H1 (cell line): ENCODE measurements around the gene RREB1. TPM values are rescaled to one million over a fixed set of nuclear protein-coding genes. Genes with fewer than 3 reads are reported as not detected.

Experiments used
- CTCF ChIA-PET: fragments of 300-600 bp; sonication (Branson Sonifier 250); formaldehyde crosslinking; loops from one replicate; lab custom pipeline; 2021; ENCODE audit not compliant: partially characterized antibody; lab: Charles Lee
- POLR2A ChIA-PET: fragments of 300-600 bp; sonication (Branson Sonifier 250); formaldehyde crosslinking; loops from one replicate; lab custom pipeline; 2021; ENCODE audit warnings: inconsistent platforms; ENCODE audit not compliant: partially characterized antibody; lab: Charles Lee
- DNase-seq, 2 experiments: peaks; one replicate each; pipeline versions ENCODE4 v3.0.0 to v3.0.0-alpha.2; 2010 to 2022; ENCODE audit warnings: low spot score in 2 of 2, low read depth in 1 of 2, mixed read lengths in 1 of 2
- FAIRE-seq: peaks from 2 replicates; lab custom pipeline; 2011; peaks lifted over from hg19 to GRCh38; lab: Jason Lieb, UNC
- H2AFZ ChIP-seq: 2 replicates; pipeline ENCODE4 v1.8.1; 2012; ENCODE audit warnings: low read length, inconsistent platforms
- H2AK5ac ChIP-seq: 2 replicates; pipeline ENCODE4 v1.6.1; 2013; ENCODE audit warnings: low read depth, low read length
- H2BK120ac ChIP-seq: replicated peaks from 2 replicates; pipeline ENCODE3; 2013; ENCODE audit warnings: low read depth, low read length, inconsistent platforms
- H2BK12ac ChIP-seq: 2 replicates; pipeline ENCODE4 v1.6.1; 2013; ENCODE audit warnings: low read depth, low read length
- H2BK15ac ChIP-seq: 2 replicates; pipeline ENCODE4 v1.6.1; 2013; ENCODE audit warnings: low read length
- H2BK20ac ChIP-seq: 2 replicates; pipeline ENCODE4 v1.6.1; 2013; ENCODE audit warnings: low read length
- H2BK5ac ChIP-seq: 2 replicates; pipeline ENCODE4 v1.6.1; 2013; ENCODE audit warnings: low read depth, low read length
- H3K14ac ChIP-seq: 2 replicates; pipeline ENCODE4 v1.6.1; 2013; ENCODE audit warnings: inconsistent platforms; ENCODE audit not compliant: insufficient read length
- H3K18ac ChIP-seq: 2 replicates; pipeline ENCODE4 v1.6.1; 2013; ENCODE audit warnings: low read length; ENCODE audit errors: extremely low read depth
- H3K23ac ChIP-seq: 2 replicates; pipeline ENCODE4 v1.6.1; 2013; ENCODE audit warnings: inconsistent platforms; ENCODE audit not compliant: insufficient read length
- H3K23me2 ChIP-seq: 2 replicates; pipeline ENCODE4 v1.6.1; 2013; ENCODE audit warnings: low read depth, low read length
- H3K27ac ChIP-seq: 2 replicates; pipeline ENCODE4 v1.6.1; 2011; ENCODE audit warnings: low read depth, low read length, inconsistent platforms
- H3K27me3 ChIP-seq, 4 experiments: replicated peaks in 1 of 4; 1 replicate in 1 of 4; 2 replicates in 3 of 4; pipeline versions ENCODE4 v1.6.1 to v1.8.1; 2011 to 2013; ENCODE audit warnings: low read length in 3 of 4, mild to moderate bottlenecking in 3 of 4, inconsistent platforms in 2 of 4, mixed read lengths in 2 of 4, moderate library complexity in 1 of 4; ENCODE audit not compliant: control insufficient read depth in 3 of 4, insufficient read depth in 3 of 4; ENCODE audit errors: extremely low read depth in 1 of 4
- H3K36me3 ChIP-seq, 4 experiments: 2 replicates each; pipeline versions ENCODE4 v1.6.1 to v1.8.1; 2011 to 2013; ENCODE audit warnings: mild to moderate bottlenecking in 4 of 4, low read length in 3 of 4, moderate library complexity in 2 of 4, control low read depth in 1 of 4, inconsistent platforms in 1 of 4; ENCODE audit not compliant: insufficient read depth in 4 of 4, control insufficient read depth in 2 of 4
- H3K4ac ChIP-seq: replicated peaks from 2 replicates; pipeline ENCODE3; 2013; ENCODE audit warnings: low read length, low read depth, mixed read lengths, inconsistent platforms; ENCODE audit not compliant: insufficient read length
- H3K4me1 ChIP-seq, 4 experiments: replicated peaks in 1 of 4; 1 replicate in 1 of 4; 2 replicates in 3 of 4; pipeline versions ENCODE4 v1.6.1 to v1.8.1; 2011 to 2013; ENCODE audit warnings: low read length in 3 of 4, inconsistent platforms in 2 of 4, mixed read lengths in 1 of 4; ENCODE audit not compliant: insufficient read depth in 4 of 4, control insufficient read depth in 3 of 4
- H3K4me2 ChIP-seq, 2 experiments: 2 replicates each; pipeline versions ENCODE4 v1.6.1 to v1.8.1; 2011 to 2013; ENCODE audit warnings: low read depth in 2 of 2, low read length in 2 of 2, control low read depth in 1 of 2, inconsistent platforms in 1 of 2, mild to moderate bottlenecking in 1 of 2; ENCODE audit not compliant: insufficient read depth in 1 of 2
- H3K4me3 ChIP-seq, 4 experiments: fragments of 200-600, 300-600 bp in 1 of 4; sonication (generic), shearing (Covaris generic), sonication (Bioruptor Twin) in 1 of 4; 2 replicates each; pipeline versions ENCODE4 v1.5.1 to v1.8.1; 2011 to 2016; ENCODE audit warnings: low read length in 4 of 4, low read depth in 3 of 4, control low read depth in 2 of 4, inconsistent platforms in 2 of 4, mild to moderate bottlenecking in 2 of 4, mixed read lengths in 1 of 4, moderate library complexity in 1 of 4; ENCODE audit not compliant: insufficient read depth in 2 of 4; ENCODE audit errors: extremely low read depth in 1 of 4
- H3K56ac ChIP-seq: replicated peaks from 2 replicates; pipeline ENCODE3; 2013; ENCODE audit warnings: low read depth, mild to moderate bottlenecking, mixed read lengths, low read length, inconsistent platforms; ENCODE audit not compliant: insufficient read length
- H3K79me1 ChIP-seq: 2 replicates; pipeline ENCODE4 v1.6.1; 2013; ENCODE audit warnings: low read depth, low read length, control low read depth
- H3K79me2 ChIP-seq, 2 experiments: 2 replicates each; pipeline versions ENCODE4 v1.6.1 to v1.8.1; 2012 to 2013; ENCODE audit warnings: low read length in 2 of 2, mild to moderate bottlenecking in 2 of 2, inconsistent platforms in 1 of 2; ENCODE audit not compliant: insufficient read depth in 2 of 2, control insufficient read depth in 1 of 2
- H3K9ac ChIP-seq, 4 experiments: replicated peaks in 1 of 4; 1 replicate in 1 of 4; 2 replicates in 3 of 4; pipeline versions ENCODE4 v1.6.1 to v1.8.1; 2011 to 2013; ENCODE audit warnings: low read depth in 3 of 4, low read length in 3 of 4, control low read depth in 2 of 4, mild to moderate bottlenecking in 2 of 4, moderate library complexity in 2 of 4, inconsistent platforms in 1 of 4; ENCODE audit errors: extremely low read depth in 1 of 4
- H3K9me3 ChIP-seq, 2 experiments: 2 replicates each; pipeline versions ENCODE4 v1.6.1 to v1.8.1; 2012 to 2013; ENCODE audit warnings: mild to moderate bottlenecking in 2 of 2, moderate library complexity in 2 of 2, control low read depth in 1 of 2, inconsistent platforms in 1 of 2, low read depth in 1 of 2, low read length in 1 of 2, mixed read lengths in 1 of 2; ENCODE audit not compliant: insufficient read depth in 2 of 2
- H4K20me1 ChIP-seq, 2 experiments: replicated peaks in 1 of 2; 2 replicates each; pipeline versions ENCODE3 to v1.8.1; 2011 to 2013; ENCODE audit warnings: inconsistent platforms in 2 of 2, low read length in 2 of 2, mild to moderate bottlenecking in 1 of 2; ENCODE audit not compliant: insufficient read depth in 2 of 2, control insufficient read depth in 1 of 2
- H4K5ac ChIP-seq: 2 replicates; pipeline ENCODE4 v1.6.1; 2013; ENCODE audit warnings: low read length, low read depth, mixed read lengths, inconsistent platforms; ENCODE audit not compliant: insufficient read length
- H4K8ac ChIP-seq: 2 replicates; pipeline ENCODE4 v1.8.0; 2013; ENCODE audit warnings: mild to moderate bottlenecking, moderate library complexity, low read length, inconsistent platforms; ENCODE audit not compliant: insufficient read depth; ENCODE audit errors: extremely low read depth
- H4K91ac ChIP-seq: replicated peaks from 2 replicates; pipeline ENCODE3; 2013; ENCODE audit warnings: low read length, mixed read lengths, inconsistent platforms; ENCODE audit not compliant: insufficient read length
- ATF3 ChIP-seq: IDR thresholded peaks from 2 replicates; pipeline ENCODE4 v1.6.1; 2011; ENCODE audit warnings: low read depth, mild to moderate bottlenecking, low read length; ENCODE audit not compliant: insufficient read depth
- BACH1 ChIP-seq: IDR thresholded peaks from 2 replicates; pipeline ENCODE4 v1.6.1; 2012; ENCODE audit warnings: low read length, improper control_type of control experiment
- BRCA1 ChIP-seq: IDR thresholded peaks from 2 replicates; pipeline ENCODE4 v1.6.1; 2012; ENCODE audit warnings: low read depth, low read length, improper control_type of control experiment
- CHD1 ChIP-seq: IDR thresholded peaks from 2 replicates; pipeline ENCODE4 v1.6.1; 2012; ENCODE audit warnings: low read depth, low read length, improper control_type of control experiment
- CHD2 ChIP-seq: IDR thresholded peaks from 2 replicates; pipeline ENCODE4 v1.6.1; 2012; ENCODE audit warnings: low read length, improper control_type of control experiment
- GABPA ChIP-seq: IDR thresholded peaks from 2 replicates; pipeline ENCODE4 v1.6.1; 2011; ENCODE audit warnings: mild to moderate bottlenecking, low read length, moderate library complexity, borderline replicate concordance; ENCODE audit not compliant: insufficient read depth
- HDAC2 ChIP-seq, 2 experiments: fragments of 300-600 bp in 1 of 2; sonication (generic) in 1 of 2; IDR thresholded peaks; 2 replicates each; pipeline ENCODE4 v1.6.1; 2011 to 2012; ENCODE audit warnings: low read depth in 2 of 2, low read length in 2 of 2, mild to moderate bottlenecking in 2 of 2, moderate library complexity in 2 of 2, borderline replicate concordance in 1 of 2, inconsistent platforms in 1 of 2
- POU5F1 ChIP-seq: IDR thresholded peaks from 2 replicates; pipeline ENCODE4 v1.6.1; 2011; ENCODE audit warnings: low read depth, mild to moderate bottlenecking, low read length, moderate library complexity
- RBBP5 ChIP-seq: IDR thresholded peaks from 2 replicates; pipeline ENCODE4 v1.7.1; 2012; ENCODE audit warnings: low read depth, mild to moderate bottlenecking, inconsistent platforms, low read length, moderate library complexity, borderline replicate concordance
- SAP30 ChIP-seq: fragments of 300-600 bp; sonication (generic); IDR thresholded peaks from 2 replicates; pipeline ENCODE4 v1.7.1; 2012; ENCODE audit warnings: low read length, moderate library complexity, mild to moderate bottlenecking, inconsistent platforms; ENCODE audit not compliant: insufficient read depth, insufficient replicate concordance
- SP1 ChIP-seq: IDR thresholded peaks from 2 replicates; pipeline ENCODE4 v1.6.1; 2011; ENCODE audit warnings: low read depth, low read length
- SRF ChIP-seq: IDR thresholded peaks from 2 replicates; pipeline ENCODE4 v1.6.1; 2011; ENCODE audit warnings: mild to moderate bottlenecking, low read depth, low read length, moderate library complexity
- TAF1 ChIP-seq: IDR thresholded peaks from 2 replicates; pipeline ENCODE4 v1.6.1; 2011; ENCODE audit warnings: mild to moderate bottlenecking, low read depth, low read length
- TBP ChIP-seq: IDR thresholded peaks from 2 replicates; pipeline ENCODE4 v1.6.1; 2011; ENCODE audit warnings: low read depth, low read length, improper control_type of control experiment
- WGBS, 2 experiments: shearing (Covaris generic) in 1 of 2; methylation state at CpG; one replicate each; pipeline versions ENCODE4 v1.1.6 to v1.1.7; 2013 to 2015; ENCODE audit warnings: low lambda C conversion rate in 2 of 2, mixed read lengths in 2 of 2, inconsistent platforms in 1 of 2, low coverage in 1 of 2, missing lambda C conversion rate in 1 of 2; ENCODE audit not compliant: insufficient replicate concordance in 2 of 2, insufficient coverage in 1 of 2, insufficient read length in 1 of 2; ENCODE audit errors: extremely low coverage in 1 of 2, missing lambda C conversion rate in 1 of 2; 5-methylcytosine and 5-hydroxymethylcytosine counted together
- polyA plus RNA-seq, 7 experiments: library from polyadenylated mRNA; depleted of rRNA in 3 of 7; stranded (reverse) in 5 of 7; unstranded in 2 of 7; fragments of >200 nt in 5 of 7; fragments of 200-250 nt in 2 of 7; gene quantifications; 1 replicate in 5 of 7; 2 replicates in 1 of 7; 4 replicates in 1 of 7; pipeline versions ENCODE4 v1.2.1 to v1.2.3, GENCODE V29; 2011 to 2013; ENCODE audit warnings: missing spikeins in 2 of 7, mixed read lengths in 2 of 7
- total RNA-seq: library from RNA; stranded (reverse); fragmentation: NEBNext Ultra II Directional; extraction: Animal tissue kit (Norgen Biotek cat#: 25700); gene quantifications from 2 replicates; pipeline ENCODE4 v1.2.1, GENCODE V29; 2021

Gene RREB1
- total and polyA plus RNA-seq, 2 of the 8 experiments (the other 6 are each of a cell fraction or from before 2014, with no cell fraction given), result 3.9 to 34.7 TPM

GRCh38 chr6:7249391-7249790, 141.6 kb downstream of the RREB1 start:
- no peak overlapping the region for H3K4ac ChIP-seq
- H3K9me3 ChIP-seq, result no peaks in the 10 kb centered on the region
- H3K4me1 ChIP-seq, result no peaks in the 10 kb centered on the region; a peak in 1 of 7 replicates
- no peak overlapping the region for H3K27ac ChIP-seq
- H2AFZ ChIP-seq, result no peak overlapping the region
- ChIA-PET CTCF (interaction anchor here (0.7 to 3.0 kb wide), 10 partner anchors 11 to 575 kb away, joined by 3 to 16 read pairs (median 4); no protein-coding TSS in a partner anchor), POLR2A (interaction anchor here (1.1 kb wide), 1 partner anchor 18 kb away, joined by 3 read pairs; no protein-coding TSS in a partner anchor)
- H4K20me1 ChIP-seq, result peaks cover 4 to 5% of the 10 kb centered on the region in 2 experiments
- H2BK12ac ChIP-seq, result no peak overlapping the region
- H3K14ac ChIP-seq, result no peak overlapping the region
- peaks cover 6 to 17% (median 13%) of the 10 kb centered on the region in 4 experiments; a peak in 7 of 8 replicates for H3K36me3 ChIP-seq
- no peak for FAIRE-seq
- H4K5ac ChIP-seq, result no peak overlapping the region
- no peak overlapping the region for H3K4me3 ChIP-seq
- no peaks in the 10 kb centered on the region for H3K79me1 ChIP-seq
- no peak overlapping the region for H3K23ac ChIP-seq
- no peak overlapping the region for H3K18ac ChIP-seq
- no peak overlapping the region for H2BK5ac ChIP-seq
- H2BK120ac ChIP-seq, result no peak overlapping the region
- no peak overlapping the region for H3K9ac ChIP-seq
- 90% methylated on average over 2 of the region's 2 CpGs; no CpG with 5 or more reads in 1 of the 2 experiments for WGBS, 2 experiments
- no peak overlapping the region for H4K8ac ChIP-seq
- H3K23me2 ChIP-seq, result no peaks in the 10 kb centered on the region
- DNase-seq, result no peak
- H2AK5ac ChIP-seq, result no peak overlapping the region
- no peak overlapping the region for H3K4me2 ChIP-seq
- H2BK15ac ChIP-seq, result no peak overlapping the region
- no peaks in the 10 kb centered on the region for H3K27me3 ChIP-seq
- no peak overlapping the region for H3K56ac ChIP-seq
- H4K91ac ChIP-seq, result no peak overlapping the region
- no peak overlapping the region for H2BK20ac ChIP-seq
- H3K79me2 ChIP-seq, result no peaks in the 10 kb centered on the region
- TF ChIP-seq ATF3 (no peak), SRF (no peak), SAP30 (no peak), SP1 (no peak), TBP (no peak), CHD1 (no peak), POU5F1 (no peak), HDAC2 (IDR thresholded peaks at IDR 0.05; ENCODE audit: borderline replicate concordance in 1 of 2, low read depth in 2 of 2, low read length in 2 of 2) (no peak), BACH1 (no peak), TAF1 (no peak), BRCA1 (no peak), RBBP5 (no peak), GABPA (no peak), CHD2 (no peak)
